B cell (primary cell): ENCODE measurements around the gene EMP1.

Experiments used
- EZH2 ChIP-seq: IDR thresholded peaks from 2 replicates; pipeline ENCODE4 v1.6.1; 2012; ENCODE audit warnings: borderline replicate concordance, low read depth, mild to moderate bottlenecking, moderate library complexity, low read length; ENCODE audit not compliant: insufficient read depth, poor library complexity, severe bottlenecking
- TF ChIP-seq, protein P1 (sequence below): fragments of 200-600 bp; IDR thresholded peaks from one replicate; pipeline ENCODE4 v1.8.0; 2022; ENCODE audit warnings: antibody characterized with exemption, mild to moderate bottlenecking

GRCh38 chr12:13205809-13206559 lies 9.5 kb downstream of the EMP1 start:
- no peak for TF ChIP-seq EZH2
- TF ChIP-seq, protein P1, sequence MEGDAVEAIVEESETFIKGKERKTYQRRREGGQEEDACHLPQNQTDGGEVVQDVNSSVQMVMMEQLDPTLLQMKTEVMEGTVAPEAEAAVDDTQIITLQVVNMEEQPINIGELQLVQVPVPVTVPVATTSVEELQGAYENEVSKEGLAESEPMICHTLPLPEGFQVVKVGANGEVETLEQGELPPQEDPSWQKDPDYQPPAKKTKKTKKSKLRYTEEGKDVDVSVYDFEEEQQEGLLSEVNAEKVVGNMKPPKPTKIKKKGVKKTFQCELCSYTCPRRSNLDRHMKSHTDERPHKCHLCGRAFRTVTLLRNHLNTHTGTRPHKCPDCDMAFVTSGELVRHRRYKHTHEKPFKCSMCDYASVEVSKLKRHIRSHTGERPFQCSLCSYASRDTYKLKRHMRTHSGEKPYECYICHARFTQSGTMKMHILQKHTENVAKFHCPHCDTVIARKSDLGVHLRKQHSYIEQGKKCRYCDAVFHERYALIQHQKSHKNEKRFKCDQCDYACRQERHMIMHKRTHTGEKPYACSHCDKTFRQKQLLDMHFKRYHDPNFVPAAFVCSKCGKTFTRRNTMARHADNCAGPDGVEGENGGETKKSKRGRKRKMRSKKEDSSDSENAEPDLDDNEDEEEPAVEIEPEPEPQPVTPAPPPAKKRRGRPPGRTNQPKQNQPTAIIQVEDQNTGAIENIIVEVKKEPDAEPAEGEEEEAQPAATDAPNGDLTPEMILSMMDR = no peak
